ENCODE data around the gene RAB3B.

DNA sequence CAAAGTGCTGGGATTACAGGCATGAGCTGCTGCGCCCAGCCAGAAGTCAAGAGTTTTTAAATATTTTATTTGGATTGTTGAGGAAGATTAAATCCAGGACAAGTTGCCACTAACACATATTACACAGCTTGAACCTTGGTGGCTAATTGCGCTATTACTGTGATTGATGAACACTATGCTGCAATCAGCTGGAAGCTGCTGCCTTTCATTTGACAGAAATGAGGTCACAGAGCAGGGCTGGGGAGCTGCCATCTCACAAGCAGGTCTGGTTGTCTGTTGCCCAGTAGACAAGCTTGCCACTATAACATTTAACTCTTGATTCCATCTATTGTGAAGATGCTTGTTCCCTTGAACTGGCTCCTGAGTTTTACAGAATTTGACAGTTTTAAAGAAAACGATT, 74.5 kb downstream of the RAB3B start:
- TF ChIP-seq, protein P1, sequence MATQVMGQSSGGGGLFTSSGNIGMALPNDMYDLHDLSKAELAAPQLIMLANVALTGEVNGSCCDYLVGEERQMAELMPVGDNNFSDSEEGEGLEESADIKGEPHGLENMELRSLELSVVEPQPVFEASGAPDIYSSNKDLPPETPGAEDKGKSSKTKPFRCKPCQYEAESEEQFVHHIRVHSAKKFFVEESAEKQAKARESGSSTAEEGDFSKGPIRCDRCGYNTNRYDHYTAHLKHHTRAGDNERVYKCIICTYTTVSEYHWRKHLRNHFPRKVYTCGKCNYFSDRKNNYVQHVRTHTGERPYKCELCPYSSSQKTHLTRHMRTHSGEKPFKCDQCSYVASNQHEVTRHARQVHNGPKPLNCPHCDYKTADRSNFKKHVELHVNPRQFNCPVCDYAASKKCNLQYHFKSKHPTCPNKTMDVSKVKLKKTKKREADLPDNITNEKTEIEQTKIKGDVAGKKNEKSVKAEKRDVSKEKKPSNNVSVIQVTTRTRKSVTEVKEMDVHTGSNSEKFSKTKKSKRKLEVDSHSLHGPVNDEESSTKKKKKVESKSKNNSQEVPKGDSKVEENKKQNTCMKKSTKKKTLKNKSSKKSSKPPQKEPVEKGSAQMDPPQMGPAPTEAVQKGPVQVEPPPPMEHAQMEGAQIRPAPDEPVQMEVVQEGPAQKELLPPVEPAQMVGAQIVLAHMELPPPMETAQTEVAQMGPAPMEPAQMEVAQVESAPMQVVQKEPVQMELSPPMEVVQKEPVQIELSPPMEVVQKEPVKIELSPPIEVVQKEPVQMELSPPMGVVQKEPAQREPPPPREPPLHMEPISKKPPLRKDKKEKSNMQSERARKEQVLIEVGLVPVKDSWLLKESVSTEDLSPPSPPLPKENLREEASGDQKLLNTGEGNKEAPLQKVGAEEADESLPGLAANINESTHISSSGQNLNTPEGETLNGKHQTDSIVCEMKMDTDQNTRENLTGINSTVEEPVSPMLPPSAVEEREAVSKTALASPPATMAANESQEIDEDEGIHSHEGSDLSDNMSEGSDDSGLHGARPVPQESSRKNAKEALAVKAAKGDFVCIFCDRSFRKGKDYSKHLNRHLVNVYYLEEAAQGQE (IDR thresholded peaks at IDR 0.05; ENCODE audit: low read depth) = no peak
- TF ChIP-seq CEBPB (IDR thresholded peaks at IDR 0.05) (no peak), YY1 (IDR thresholded peaks at IDR 0.05; ENCODE audit: low read depth) (no peak), RAD21 (IDR thresholded peaks at IDR 0.05; ENCODE audit: low read depth) (no peak), ZBTB7A (IDR thresholded peaks at IDR 0.05; ENCODE audit: low read depth) (no peak), EP300 (IDR thresholded peaks at IDR 0.05; ENCODE audit: borderline replicate concordance) (no peak), NFIC (IDR thresholded peaks at IDR 0.05) (no peak), CREB1 (IDR thresholded peaks at IDR 0.05; ENCODE audit: low read depth) (no peak), FOXM1 (IDR thresholded peaks at IDR 0.05; ENCODE audit: borderline replicate concordance, low read depth) (no peak), EGR1 (IDR thresholded peaks at IDR 0.05) (no peak), TAF1 (IDR thresholded peaks at IDR 0.05; ENCODE audit: low read depth) (no peak), TEAD4 (IDR thresholded peaks at IDR 0.05) (no peak)
- TF ChIP-seq, protein P2, sequence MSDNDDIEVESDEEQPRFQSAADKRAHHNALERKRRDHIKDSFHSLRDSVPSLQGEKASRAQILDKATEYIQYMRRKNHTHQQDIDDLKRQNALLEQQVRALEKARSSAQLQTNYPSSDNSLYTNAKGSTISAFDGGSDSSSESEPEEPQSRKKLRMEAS (IDR thresholded peaks at IDR 0.05) = no peak
- TF ChIP-seq, protein P3, sequence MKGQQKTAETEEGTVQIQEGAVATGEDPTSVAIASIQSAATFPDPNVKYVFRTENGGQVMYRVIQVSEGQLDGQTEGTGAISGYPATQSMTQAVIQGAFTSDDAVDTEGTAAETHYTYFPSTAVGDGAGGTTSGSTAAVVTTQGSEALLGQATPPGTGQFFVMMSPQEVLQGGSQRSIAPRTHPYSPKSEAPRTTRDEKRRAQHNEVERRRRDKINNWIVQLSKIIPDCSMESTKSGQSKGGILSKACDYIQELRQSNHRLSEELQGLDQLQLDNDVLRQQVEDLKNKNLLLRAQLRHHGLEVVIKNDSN (IDR thresholded peaks at IDR 0.05) = no peak

Data from Ishikawa (cell line).